HG03039 (cell line): ENCODE results near the gene NPNT.

Experiments
- ATAC-seq: cut with Tn5 transposase; IDR thresholded peaks from one replicate; pipeline ENCODE4 v1.9.1; 2021; ENCODE audit warnings: mild to moderate bottlenecking, moderate library complexity; ENCODE audit not compliant: unreplicated experiment

Gene NPNT

GRCh38 chr4:106011387-106011786 is 116.1 kb downstream of the NPNT start:
- ATAC-seq = no peak

GRCh38 chr4:106017975-106018374 is 122.7 kb downstream of the NPNT start:
- no peak for ATAC-seq

- ATAC-seq = no peak
Measured at GRCh38 chr4:106019771-106020170, 124.5 kb downstream of the NPNT start.
